ENCODE data around the gene MPPED1. TPM values are rescaled to one million over a fixed set of nuclear protein-coding genes. Genes with fewer than 3 reads are reported as not detected.
A peak's percentile ranks its signal among the peaks of the same experiment; 100 is the strongest.

Gene MPPED1
- total and polyA plus RNA-seq, 4 experiments from 2014 or later = not detected

- Histone ChIP-seq H3K36me3 (ENCODE audit: insufficient read depth, low read length) (no peaks in the 10 kb centered on the region), H3K9me3 (ENCODE audit: control insufficient read depth in 1 of 2, low read length in 2 of 2) (no peaks in the 10 kb centered on the region), H3K27ac (ENCODE audit: low read depth, low read length) (no peak overlapping the region), H3K4me1 (ENCODE audit: insufficient read depth, low read length) (no peaks in the 10 kb centered on the region), H3K4me3 (ENCODE audit: low read length in 2 of 2) (no peak overlapping the region), H3K27me3 (ENCODE audit: insufficient read depth, low read length) (peaks cover 9% of the 10 kb centered on the region)
- intact Hi-C loops (cut with micrococcal nuclease) = no loop called here
- ChIA-PET CTCF (ENCODE audit: partially characterized antibody) (no interaction called here), POLR2A (ENCODE audit: partially characterized antibody) (no interaction called here)
- peaks cover 43 to 54% of the 10 kb centered on the region in 2 donors for H3K27me3 Mint-ChIP-seq
- peaks cover 0 to 5% (median 0%) of the 10 kb centered on the region in 4 donors for H3K4me1 Mint-ChIP-seq
- no peaks in the 10 kb centered on the region for H3K9me3 Mint-ChIP-seq
- peak overlapping the region in 2 of 8 donors; percentile 28 to 49 for H3K4me3 Mint-ChIP-seq
- H3K36me3 Mint-ChIP-seq = no peaks in the 10 kb centered on the region
- H3K27ac Mint-ChIP-seq = no peak overlapping the region
- no peak for DNase-seq
These were observed 1.3 kb downstream of the MPPED1 start for GRCh38 chr22:43412808-43413795.

- Mint-ChIP-seq H3K27ac (no peak overlapping the region), H3K27me3 (peaks cover 43 to 48% of the 10 kb centered on the region in 2 donors), H3K4me1 (peaks cover 0 to 5% (median 0%) of the 10 kb centered on the region in 4 donors), H3K4me3 (no peak overlapping the region), H3K36me3 (no peaks in the 10 kb centered on the region), H3K9me3 (no peaks in the 10 kb centered on the region)
- H3K27ac ChIP-seq (ENCODE audit: low read depth, low read length) = no peak overlapping the region
- no peaks in the 10 kb centered on the region for H3K4me1 ChIP-seq (ENCODE audit: insufficient read depth, low read length)
- ChIA-PET POLR2A (ENCODE audit: partially characterized antibody) (no interaction called here), CTCF (ENCODE audit: partially characterized antibody) (no interaction called here)
- H3K9me3 ChIP-seq (ENCODE audit: control insufficient read depth in 1 of 2, low read length in 2 of 2) = no peaks in the 10 kb centered on the region
- intact Hi-C loops (cut with micrococcal nuclease) = no loop called here
- no peaks in the 10 kb centered on the region for H3K36me3 ChIP-seq (ENCODE audit: insufficient read depth, low read length)
- DNase-seq = no peak
- no peak overlapping the region for H3K4me3 ChIP-seq (ENCODE audit: low read length in 2 of 2)
- H3K27me3 ChIP-seq (ENCODE audit: insufficient read depth, low read length) = peaks cover 9% of the 10 kb centered on the region
These were observed 2.0 kb downstream of the MPPED1 start for GRCh38 chr22:43413826-43414225.

GRCh38 chr22:43415681-43416080 lies 3.9 kb downstream of the MPPED1 start:
- H3K4me3 Mint-ChIP-seq = no peak overlapping the region
- no peaks in the 10 kb centered on the region for H3K9me3 Mint-ChIP-seq
- H3K27ac Mint-ChIP-seq = no peak overlapping the region

GRCh38 chr22:43417555-43417954 lies 5.7 kb downstream of the MPPED1 start:
- H3K36me3 Mint-ChIP-seq = no peaks in the 10 kb centered on the region
- CTCF ChIA-PET (ENCODE audit: partially characterized antibody) = no interaction called here
- peaks cover 9% of the 10 kb centered on the region for H3K27me3 ChIP-seq (ENCODE audit: insufficient read depth, low read length)

More at GRCh38 chr22:43415681-43416080, 3.9 kb downstream of the MPPED1 start:
- Mint-ChIP-seq H3K36me3 (no peaks in the 10 kb centered on the region), H3K4me1 (no peaks in the 10 kb centered on the region), H3K27me3 (peaks cover 34 to 37% of the 10 kb centered on the region in 2 donors)
- DNase-seq = no peak
- Histone ChIP-seq H3K4me3 (ENCODE audit: low read length in 2 of 2) (no peak overlapping the region), H3K36me3 (ENCODE audit: insufficient read depth, low read length) (no peaks in the 10 kb centered on the region), H3K27me3 (ENCODE audit: insufficient read depth, low read length) (peaks cover 9% of the 10 kb centered on the region), H3K9me3 (ENCODE audit: control insufficient read depth in 1 of 2, low read length in 2 of 2) (no peaks in the 10 kb centered on the region), H3K4me1 (ENCODE audit: insufficient read depth, low read length) (no peaks in the 10 kb centered on the region), H3K27ac (ENCODE audit: low read depth, low read length) (no peak overlapping the region)
- ChIA-PET CTCF (ENCODE audit: partially characterized antibody) (no interaction called here), POLR2A (ENCODE audit: partially characterized antibody) (no interaction called here)
- intact Hi-C loops (cut with micrococcal nuclease) = no loop called here

GRCh38 chr22:43418079-43418825 lies 6.4 kb downstream of the MPPED1 start:
- ChIA-PET CTCF (ENCODE audit: partially characterized antibody) (no interaction called here), POLR2A (ENCODE audit: partially characterized antibody) (no interaction called here)
- Histone ChIP-seq H3K9me3 (ENCODE audit: control insufficient read depth in 1 of 2, low read length in 2 of 2) (no peaks in the 10 kb centered on the region), H3K36me3 (ENCODE audit: insufficient read depth, low read length) (no peaks in the 10 kb centered on the region), H3K4me3 (ENCODE audit: low read length in 2 of 2) (no peak overlapping the region), H3K27ac (ENCODE audit: low read depth, low read length) (no peak overlapping the region), H3K4me1 (ENCODE audit: insufficient read depth, low read length) (no peaks in the 10 kb centered on the region), H3K27me3 (ENCODE audit: insufficient read depth, low read length) (peaks cover 9% of the 10 kb centered on the region)
- Mint-ChIP-seq H3K9me3 (no peaks in the 10 kb centered on the region), H3K36me3 (no peaks in the 10 kb centered on the region), H3K27ac (no peak overlapping the region), H3K27me3 (peaks cover 28 to 30% of the 10 kb centered on the region in 2 donors), H3K4me1 (no peaks in the 10 kb centered on the region), H3K4me3 (no peak overlapping the region)
- DNase-seq = no peak
- intact Hi-C loops (cut with micrococcal nuclease) = no loop called here

More at GRCh38 chr22:43417555-43417954, 5.7 kb downstream of the MPPED1 start:
- POLR2A ChIA-PET (ENCODE audit: partially characterized antibody) = no interaction called here
- H3K9me3 ChIP-seq (ENCODE audit: control insufficient read depth in 1 of 2, low read length in 2 of 2) = no peaks in the 10 kb centered on the region
- no peak overlapping the region for H3K27ac ChIP-seq (ENCODE audit: low read depth, low read length)
- no peaks in the 10 kb centered on the region for H3K9me3 Mint-ChIP-seq
- peaks cover 32 to 35% of the 10 kb centered on the region in 2 donors for H3K27me3 Mint-ChIP-seq
- intact Hi-C loops (cut with micrococcal nuclease) = no loop called here
- H3K4me3 Mint-ChIP-seq = no peak overlapping the region
- no peaks in the 10 kb centered on the region for H3K36me3 ChIP-seq (ENCODE audit: insufficient read depth, low read length)
- H3K4me1 Mint-ChIP-seq = no peaks in the 10 kb centered on the region
- no peak for DNase-seq
- no peak overlapping the region for H3K27ac Mint-ChIP-seq
- no peak overlapping the region for H3K4me3 ChIP-seq (ENCODE audit: low read length in 2 of 2)
- H3K4me1 ChIP-seq (ENCODE audit: insufficient read depth, low read length) = no peaks in the 10 kb centered on the region

GRCh38 chr22:43419371-43420080 lies 7.7 kb downstream of the MPPED1 start:
- intact Hi-C loops (cut with micrococcal nuclease) = no loop called here
- no peaks in the 10 kb centered on the region for H3K9me3 Mint-ChIP-seq
- no peak overlapping the region for H3K4me3 Mint-ChIP-seq
- Histone ChIP-seq H3K36me3 (ENCODE audit: insufficient read depth, low read length) (no peaks in the 10 kb centered on the region), H3K27ac (ENCODE audit: low read depth, low read length) (no peak overlapping the region), H3K9me3 (ENCODE audit: control insufficient read depth in 1 of 2, low read length in 2 of 2) (no peaks in the 10 kb centered on the region), H3K27me3 (ENCODE audit: insufficient read depth, low read length) (peaks cover 2% of the 10 kb centered on the region), H3K4me3 (ENCODE audit: low read length in 2 of 2) (no peak overlapping the region), H3K4me1 (ENCODE audit: insufficient read depth, low read length) (no peaks in the 10 kb centered on the region)
- peaks cover 16 to 18% of the 10 kb centered on the region in 2 donors for H3K27me3 Mint-ChIP-seq
- ChIA-PET POLR2A (ENCODE audit: partially characterized antibody) (no interaction called here), CTCF (ENCODE audit: partially characterized antibody) (no interaction called here)
- no peak for DNase-seq
- H3K27ac Mint-ChIP-seq = no peak overlapping the region
- no peaks in the 10 kb centered on the region for H3K4me1 Mint-ChIP-seq
- no peaks in the 10 kb centered on the region for H3K36me3 Mint-ChIP-seq

Measured in CD4-positive, alpha-beta memory T cell (primary cell).